ACC112 (cell line): ENCODE data around the gene SRGAP3.

Experiments
- H2AFZ ChIP-seq: fragments of 200-600 bp; sonication (generic); one replicate; pipeline ENCODE4 v1.6.0; 2017; ENCODE audit warnings: antibody characterized with exemption, low read length; ENCODE audit not compliant: unreplicated experiment
- H3K27ac ChIP-seq: fragments of 200-600 bp; sonication (generic); 2 replicates; pipeline ENCODE4 v1.5.1; 2014; ENCODE audit warnings: low read depth, mild to moderate bottlenecking, antibody characterized with exemption, low read length, moderate library complexity
- H3K27me3 ChIP-seq: fragments of 200-600 bp; sonication (generic); 2 replicates; pipeline ENCODE4 v1.6.1; 2014; ENCODE audit warnings: mild to moderate bottlenecking, antibody characterized with exemption, low read length, moderate library complexity, mixed read lengths; ENCODE audit not compliant: insufficient read depth
- H3K36me3 ChIP-seq: fragments of 200-600 bp; sonication (generic); 2 replicates; pipeline ENCODE4 v1.6.1; 2016; ENCODE audit warnings: mild to moderate bottlenecking, antibody characterized with exemption, low read length, moderate library complexity, mixed read lengths; ENCODE audit not compliant: insufficient read depth
- H3K4me1 ChIP-seq: fragments of 200-600 bp; sonication (generic); one replicate; pipeline ENCODE4 v1.6.1; 2016; ENCODE audit warnings: low read length, mixed read lengths; ENCODE audit not compliant: insufficient read depth, unreplicated experiment, control insufficient read depth
- H3K4me3 ChIP-seq: fragments of 200-600 bp; sonication (generic); 2 replicates; pipeline ENCODE4 v1.5.1; 2014; ENCODE audit warnings: mild to moderate bottlenecking, low read depth, low read length
- H3K79me2 ChIP-seq: fragments of 200-600 bp; sonication (generic); one replicate; pipeline ENCODE4 v1.6.0; 2016; ENCODE audit warnings: low read length; ENCODE audit not compliant: control insufficient read depth, unreplicated experiment, insufficient read depth

The SRGAP3 gene

GRCh38 chr3:8986741-8987140 is 262.7 kb downstream of the SRGAP3 start:
- H3K4me1 ChIP-seq = no peaks in the 10 kb centered on the region
- H2AFZ ChIP-seq = no peak overlapping the region
- peaks cover 7% of the 10 kb centered on the region for H3K27me3 ChIP-seq
- no peak overlapping the region for H3K27ac ChIP-seq
- no peaks in the 10 kb centered on the region for H3K36me3 ChIP-seq
- no peak overlapping the region for H3K4me3 ChIP-seq
- H3K79me2 ChIP-seq = no peaks in the 10 kb centered on the region

- Histone ChIP-seq H2AFZ (no peak overlapping the region), H3K79me2 (no peaks in the 10 kb centered on the region), H3K4me1 (no peaks in the 10 kb centered on the region), H3K36me3 (no peaks in the 10 kb centered on the region), H3K27ac (no peak overlapping the region), H3K4me3 (no peak overlapping the region), H3K27me3 (peaks cover 16% of the 10 kb centered on the region)
Observed at GRCh38 chr3:8985876-8986275, 263.6 kb downstream of the SRGAP3 start.

DNA sequence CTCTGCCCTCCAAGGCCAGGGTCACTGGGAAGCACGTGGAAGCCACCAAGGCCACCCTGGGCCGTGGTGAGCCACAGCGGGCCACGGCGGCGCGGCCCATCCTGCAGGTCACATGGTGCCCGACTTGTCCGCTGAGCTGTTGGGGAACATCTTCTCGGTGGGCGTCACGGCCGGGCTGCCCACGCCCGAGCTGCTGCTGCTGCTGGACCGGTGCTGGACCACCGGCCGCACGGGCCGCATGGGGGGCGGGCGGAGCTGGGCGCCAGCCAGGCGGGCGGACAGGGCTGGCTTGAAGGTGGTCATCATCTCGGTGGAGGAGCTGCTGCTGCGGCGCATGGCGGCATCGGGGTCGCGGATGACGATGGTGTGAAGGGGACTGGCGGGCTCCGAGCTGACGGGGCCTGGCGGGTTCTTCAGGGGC is 264.0 kb downstream of the SRGAP3 start:
- Histone ChIP-seq H3K36me3 (no peaks in the 10 kb centered on the region), H3K4me3 (no peak overlapping the region), H2AFZ (no peak overlapping the region), H3K27ac (no peak overlapping the region), H3K79me2 (no peaks in the 10 kb centered on the region), H3K4me1 (no peaks in the 10 kb centered on the region), H3K27me3 (peaks cover 20% of the 10 kb centered on the region)

GRCh38 chr3:8984526-8984925 is 264.9 kb downstream of the SRGAP3 start:
- no peaks in the 10 kb centered on the region for H3K36me3 ChIP-seq
- no peak overlapping the region for H2AFZ ChIP-seq
- H3K27ac ChIP-seq = no peak overlapping the region
- no peaks in the 10 kb centered on the region for H3K79me2 ChIP-seq
- no peaks in the 10 kb centered on the region for H3K4me1 ChIP-seq
- H3K4me3 ChIP-seq = no peak overlapping the region
- H3K27me3 ChIP-seq = peaks cover 29% of the 10 kb centered on the region

- Histone ChIP-seq H3K27me3 (peaks cover 34% of the 10 kb centered on the region), H2AFZ (no peak overlapping the region), H3K36me3 (no peaks in the 10 kb centered on the region), H3K79me2 (no peaks in the 10 kb centered on the region), H3K4me3 (no peak overlapping the region), H3K27ac (no peak overlapping the region), H3K4me1 (no peaks in the 10 kb centered on the region)
Observed at GRCh38 chr3:8984081-8984480, 265.4 kb downstream of the SRGAP3 start.

DNA sequence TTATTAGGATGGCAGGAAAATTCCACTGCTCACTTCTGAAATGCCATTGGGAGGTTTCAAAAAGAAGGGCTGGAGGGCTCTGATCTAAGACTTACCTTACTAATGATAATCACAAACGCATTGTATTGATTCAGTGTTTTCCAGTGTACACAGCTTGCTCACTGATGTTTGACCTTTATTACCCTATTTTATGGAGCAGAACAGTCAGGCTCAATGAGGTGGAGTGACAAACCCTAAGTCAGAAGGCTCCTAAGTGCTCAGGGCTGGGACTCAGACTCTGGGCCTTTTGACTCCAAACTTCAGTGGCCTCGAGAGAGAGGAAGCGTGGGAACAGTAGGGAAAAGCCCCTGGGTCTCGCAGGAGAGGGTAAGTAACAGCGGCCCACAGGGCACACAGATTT is 265.9 kb downstream of the SRGAP3 start:
- no peak overlapping the region for H3K27ac ChIP-seq
- no peak overlapping the region for H2AFZ ChIP-seq
- no peaks in the 10 kb centered on the region for H3K79me2 ChIP-seq
- H3K4me1 ChIP-seq = no peaks in the 10 kb centered on the region
- H3K4me3 ChIP-seq = no peak overlapping the region
- no peaks in the 10 kb centered on the region for H3K36me3 ChIP-seq
- peaks cover 39% of the 10 kb centered on the region for H3K27me3 ChIP-seq

DNA sequence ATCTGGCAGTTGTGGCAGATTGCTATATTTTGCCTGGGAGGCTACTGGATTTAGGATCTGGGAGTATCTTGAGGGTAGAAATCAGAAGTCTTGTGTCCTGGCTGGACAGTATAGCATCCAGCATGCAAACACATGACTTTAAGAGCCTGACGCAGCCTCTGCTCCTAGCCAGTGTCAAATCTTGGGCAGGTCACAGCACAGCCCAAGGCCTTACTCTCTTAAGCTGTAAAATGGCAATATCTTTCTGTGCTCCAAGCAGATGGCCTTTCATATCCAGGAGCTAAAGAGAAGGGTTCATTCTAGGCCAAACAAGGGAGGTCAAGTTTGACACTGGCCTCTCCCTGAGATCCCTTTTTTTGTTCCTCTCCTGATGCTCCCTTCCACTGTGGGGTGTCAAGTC is 266.4 kb downstream of the SRGAP3 start:
- Histone ChIP-seq H3K36me3 (no peaks in the 10 kb centered on the region), H3K27me3 (peaks cover 44% of the 10 kb centered on the region), H3K27ac (no peak overlapping the region), H3K79me2 (no peaks in the 10 kb centered on the region), H3K4me3 (no peak overlapping the region), H3K4me1 (no peaks in the 10 kb centered on the region), H2AFZ (no peak overlapping the region)

DNA sequence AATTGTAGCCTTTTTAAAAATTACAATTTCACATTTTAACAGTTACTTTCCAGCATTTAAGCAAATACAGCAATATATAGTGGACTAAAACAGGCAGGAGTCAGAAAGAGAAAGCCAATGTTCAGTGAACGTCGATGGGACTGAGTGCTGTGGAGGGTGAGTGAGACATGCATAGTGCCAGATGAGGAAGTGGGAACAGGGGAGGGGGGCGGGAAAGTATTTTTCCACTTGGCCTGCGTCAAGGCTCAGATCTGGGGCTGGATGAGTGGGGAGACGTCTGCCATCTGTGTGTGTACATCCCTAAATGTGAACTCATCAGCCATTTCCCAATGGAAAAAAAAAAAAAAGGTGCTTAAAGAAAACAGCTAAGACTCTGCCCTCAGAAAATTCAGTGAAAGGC is 266.9 kb downstream of the SRGAP3 start:
- H2AFZ ChIP-seq = no peak overlapping the region
- no peak overlapping the region for H3K4me3 ChIP-seq
- H3K79me2 ChIP-seq = no peaks in the 10 kb centered on the region
- H3K27ac ChIP-seq = no peak overlapping the region
- H3K4me1 ChIP-seq = no peaks in the 10 kb centered on the region
- peaks cover 49% of the 10 kb centered on the region for H3K27me3 ChIP-seq
- no peaks in the 10 kb centered on the region for H3K36me3 ChIP-seq

DNA sequence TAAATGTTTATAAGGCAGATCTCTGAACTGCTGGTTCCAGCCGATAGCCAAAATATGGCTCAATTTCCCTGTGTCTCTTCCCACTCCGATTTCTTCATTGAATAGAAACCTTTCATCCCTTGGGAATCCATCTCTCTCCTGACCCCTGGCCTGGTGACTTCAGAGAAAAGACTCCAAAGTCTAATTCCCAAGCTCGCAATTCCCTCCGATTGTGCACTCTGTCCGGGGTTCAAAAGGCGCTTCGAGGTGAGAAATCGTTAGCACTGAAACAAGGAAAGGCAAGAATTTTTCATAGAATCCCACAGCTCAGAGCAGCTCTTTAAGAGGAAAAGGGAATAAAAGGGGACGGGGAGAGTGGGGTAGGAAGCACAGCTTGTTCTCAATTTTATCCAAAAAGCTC is 267.7 kb downstream of the SRGAP3 start:
- Histone ChIP-seq H3K4me3 (no peak overlapping the region), H3K4me1 (no peaks in the 10 kb centered on the region), H3K27me3 (peaks cover 54% of the 10 kb centered on the region)

GRCh38 chr3:8981296-8981695 is 268.1 kb downstream of the SRGAP3 start:
- peaks cover 54% of the 10 kb centered on the region for H3K27me3 ChIP-seq
- H3K4me3 ChIP-seq = no peak overlapping the region
- H3K27ac ChIP-seq = no peak overlapping the region
- no peak overlapping the region for H2AFZ ChIP-seq
- H3K79me2 ChIP-seq = no peaks in the 10 kb centered on the region
- H3K4me1 ChIP-seq = no peaks in the 10 kb centered on the region
- H3K36me3 ChIP-seq = no peaks in the 10 kb centered on the region

More for the DNA sequence above, 267.7 kb downstream of the SRGAP3 start:
- no peak overlapping the region for H3K27ac ChIP-seq
- no peaks in the 10 kb centered on the region for H3K79me2 ChIP-seq
- H3K36me3 ChIP-seq = no peaks in the 10 kb centered on the region
- H2AFZ ChIP-seq = no peak overlapping the region

- no peaks in the 10 kb centered on the region for H3K79me2 ChIP-seq
- no peaks in the 10 kb centered on the region for H3K4me1 ChIP-seq
- no peak overlapping the region for H3K4me3 ChIP-seq
- peaks cover 54% of the 10 kb centered on the region for H3K27me3 ChIP-seq
- no peak overlapping the region for H2AFZ ChIP-seq
- no peak overlapping the region for H3K27ac ChIP-seq
- H3K36me3 ChIP-seq = no peaks in the 10 kb centered on the region
Observed at GRCh38 chr3:8980756-8981257, 268.6 kb downstream of the SRGAP3 start.
